ENCODE measurements around the gene ST3GAL6. TPM values are rescaled to one million over a fixed set of nuclear protein-coding genes. Genes with fewer than 3 reads are reported as not detected.

ST3GAL6 gene
- total and polyA plus RNA-seq, 9 of the 15 experiments (the other 6 are each of a cell fraction or from before 2014, with no cell fraction given), result 0.14 TPM; not detected in 8

DNA sequence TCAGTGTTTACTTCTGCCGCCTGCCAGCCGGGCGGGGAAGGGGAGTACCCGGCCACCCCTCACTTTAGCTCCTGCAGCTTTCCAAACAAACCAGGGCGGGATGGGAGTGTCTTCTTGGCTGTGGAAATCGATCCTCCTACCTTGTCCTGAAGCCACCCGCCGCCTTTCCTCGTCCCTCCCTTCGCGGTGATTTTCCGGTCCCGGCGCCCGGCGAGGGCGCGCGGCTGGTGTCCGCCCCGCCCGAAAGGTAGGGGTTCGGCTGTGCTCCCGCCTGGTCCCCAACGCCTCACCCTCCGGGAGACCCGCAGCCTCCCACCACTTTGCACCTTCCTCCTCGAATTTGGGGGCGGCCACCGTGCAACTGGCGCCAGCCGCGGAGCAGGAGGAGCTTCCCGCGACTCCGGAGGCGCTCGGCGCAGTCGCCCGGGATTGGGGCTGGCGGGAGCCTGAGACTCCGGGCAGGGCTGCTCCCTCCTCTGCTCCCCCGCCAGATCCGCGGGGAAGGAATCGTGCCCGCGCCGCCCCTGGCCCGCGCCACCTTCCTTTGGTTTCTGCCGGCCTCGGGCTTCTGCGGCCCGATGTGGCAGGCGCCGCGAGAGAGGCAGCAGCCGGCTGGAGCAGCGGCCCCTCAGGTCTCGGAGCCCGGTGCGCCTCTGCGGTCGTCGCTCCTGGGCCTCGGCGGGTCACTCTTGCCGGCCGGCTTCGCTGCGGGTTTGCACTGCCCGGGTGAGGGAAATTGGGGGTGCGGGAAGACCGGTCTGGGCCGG lies 30.7 kb upstream of the ST3GAL6 start:
- Histone ChIP-seq H4K20me1 (replicated peaks; ENCODE audit: control insufficient read depth, insufficient read depth, low read length) (no peaks in the 10 kb centered on the region), H3K9me1 (ENCODE audit: control insufficient read depth, insufficient read depth, low read length) (no peaks in the 10 kb centered on the region), H2AFZ (ENCODE audit: low read depth, low read length) (no peak overlapping the region), H3K9ac (ENCODE audit: insufficient read depth in 1 of 2, low read depth in 2 of 2, low read length in 2 of 2) (no peak overlapping the region), H3K79me2 (ENCODE audit: control insufficient read depth, insufficient read depth, low read length) (no peaks in the 10 kb centered on the region), H3K27me3 (ENCODE audit: control insufficient read depth in 2 of 2, insufficient read depth in 2 of 2, low read length in 2 of 2) (peaks cover 9 to 15% of the 10 kb centered on the region in 2 experiments; a peak in 4 of 5 replicates), H3K4me1 (replicated peaks in 1 of 2; ENCODE audit: control insufficient read depth in 2 of 2, insufficient read depth in 2 of 2, low read length in 2 of 2) (peaks cover 0 to 11% of the 10 kb centered on the region in 2 experiments; a peak in 2 of 5 replicates), H3K4me3 (no peak overlapping the region), H3K9me3 (replicated peaks; ENCODE audit: control insufficient read depth, insufficient read depth, low read depth, low read length) (no peaks in the 10 kb centered on the region), H3K36me3 (ENCODE audit: control insufficient read depth, insufficient read depth, low read length) (no peaks in the 10 kb centered on the region), H3K4me2 (ENCODE audit: insufficient read depth, low read length) (no peak overlapping the region), H3K27ac (ENCODE audit: extremely low read depth, low read depth, low read length) (no peak overlapping the region)
- WGBS (ENCODE audit: insufficient coverage, low coverage, missing lambda C conversion rate), result 19% methylated on average over 20 of the region's 77 CpGs
- TF ChIP-seq ADNP (tag; IDR thresholded peaks at IDR 0.05), result no peak
- TF ChIP-seq ZNF232 (CRISPR knock-in tag; IDR thresholded peaks at IDR 0.05), result no peak
- TF ChIP-seq, protein P1, sequence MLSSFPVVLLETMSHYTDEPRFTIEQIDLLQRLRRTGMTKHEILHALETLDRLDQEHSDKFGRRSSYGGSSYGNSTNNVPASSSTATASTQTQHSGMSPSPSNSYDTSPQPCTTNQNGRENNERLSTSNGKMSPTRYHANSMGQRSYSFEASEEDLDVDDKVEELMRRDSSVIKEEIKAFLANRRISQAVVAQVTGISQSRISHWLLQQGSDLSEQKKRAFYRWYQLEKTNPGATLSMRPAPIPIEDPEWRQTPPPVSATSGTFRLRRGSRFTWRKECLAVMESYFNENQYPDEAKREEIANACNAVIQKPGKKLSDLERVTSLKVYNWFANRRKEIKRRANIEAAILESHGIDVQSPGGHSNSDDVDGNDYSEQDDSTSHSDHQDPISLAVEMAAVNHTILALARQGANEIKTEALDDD (IDR thresholded peaks at IDR 0.05), result no peak
- TF ChIP-seq C11orf30 (IDR thresholded peaks at IDR 0.05; ENCODE audit: low read depth), result no peak
- no peak for TF ChIP-seq ZNF134 (CRISPR knock-in tag; conservative IDR thresholded peaks at IDR 0.05)
- TF ChIP-seq ZC3H11A (IDR thresholded peaks at IDR 0.05; ENCODE audit: low read depth, low read length), result no peak
- no peak for TF ChIP-seq LEF1 (IDR thresholded peaks at IDR 0.05)
- TF ChIP-seq, protein P2, sequence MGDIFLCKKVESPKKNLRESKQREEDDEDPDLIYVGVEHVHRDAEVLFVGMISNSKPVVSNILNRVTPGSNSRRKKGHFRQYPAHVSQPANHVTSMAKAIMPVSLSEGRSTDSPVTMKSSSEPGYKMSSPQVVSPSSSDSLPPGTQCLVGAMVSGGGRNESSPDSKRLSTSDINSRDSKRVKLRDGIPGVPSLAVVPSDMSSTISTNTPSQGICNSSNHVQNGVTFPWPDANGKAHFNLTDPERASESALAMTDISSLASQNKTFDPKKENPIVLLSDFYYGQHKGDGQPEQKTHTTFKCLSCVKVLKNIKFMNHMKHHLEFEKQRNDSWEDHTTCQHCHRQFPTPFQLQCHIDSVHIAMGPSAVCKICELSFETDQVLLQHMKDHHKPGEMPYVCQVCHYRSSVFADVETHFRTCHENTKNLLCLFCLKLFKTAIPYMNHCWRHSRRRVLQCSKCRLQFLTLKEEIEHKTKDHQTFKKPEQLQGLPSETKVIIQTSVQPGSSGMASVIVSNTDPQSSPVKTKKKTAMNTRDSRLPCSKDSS (IDR thresholded peaks at IDR 0.05; ENCODE audit: low read depth, partially characterized antibody), result no peak
- no peak for TF ChIP-seq MEF2D (tag; conservative IDR thresholded peaks at IDR 0.05; ENCODE audit: low read depth)
- TF ChIP-seq WHSC1 (IDR thresholded peaks at IDR 0.05; ENCODE audit: low read length), result no peak
- no peak for TF ChIP-seq ZNF146 (CRISPR knock-in tag; IDR thresholded peaks at IDR 0.05; ENCODE audit: unreplicated experiment)
- in situ Hi-C loops (cut with MboI), result no loop called here
- POLR2A ChIA-PET, result no interaction called here
- DNase-seq (ENCODE audit: extremely low read depth in 1 of 4, low spot score in 3 of 4), result no peak
- no TSS peak for BruUV-seq (replicated peaks)
- CTCF ChIA-PET (ENCODE audit: low intra/inter-chr PET ratio), result no interaction called here
- intact Hi-C loops (cut with micrococcal nuclease), result no loop called here
- FAIRE-seq, result no peak
- no peak for ATAC-seq

Data from K562 (cell line).